Activated CD4-positive, alpha-beta T cell treated with anti-CD3 and anti-CD28 coated beads, Interleukin-10, Interleukin-2, amounts not matched to agents 100 ng/mL and 50 ng/mL, durations not matched to agents 16 hours and 8 hours (primary cell): ENCODE measurements around the gene LRRN4CL.
"Not testable (repeated sequence)": the region's sequence is repeated elsewhere in the genome, so short reads cannot be mapped to it uniquely, and the experiment has no call there.

Experiments used
- DNase-seq: peaks from one replicate; pipeline ENCODE4 v3.0.0-alpha.2; 2020

Gene LRRN4CL

DNA sequence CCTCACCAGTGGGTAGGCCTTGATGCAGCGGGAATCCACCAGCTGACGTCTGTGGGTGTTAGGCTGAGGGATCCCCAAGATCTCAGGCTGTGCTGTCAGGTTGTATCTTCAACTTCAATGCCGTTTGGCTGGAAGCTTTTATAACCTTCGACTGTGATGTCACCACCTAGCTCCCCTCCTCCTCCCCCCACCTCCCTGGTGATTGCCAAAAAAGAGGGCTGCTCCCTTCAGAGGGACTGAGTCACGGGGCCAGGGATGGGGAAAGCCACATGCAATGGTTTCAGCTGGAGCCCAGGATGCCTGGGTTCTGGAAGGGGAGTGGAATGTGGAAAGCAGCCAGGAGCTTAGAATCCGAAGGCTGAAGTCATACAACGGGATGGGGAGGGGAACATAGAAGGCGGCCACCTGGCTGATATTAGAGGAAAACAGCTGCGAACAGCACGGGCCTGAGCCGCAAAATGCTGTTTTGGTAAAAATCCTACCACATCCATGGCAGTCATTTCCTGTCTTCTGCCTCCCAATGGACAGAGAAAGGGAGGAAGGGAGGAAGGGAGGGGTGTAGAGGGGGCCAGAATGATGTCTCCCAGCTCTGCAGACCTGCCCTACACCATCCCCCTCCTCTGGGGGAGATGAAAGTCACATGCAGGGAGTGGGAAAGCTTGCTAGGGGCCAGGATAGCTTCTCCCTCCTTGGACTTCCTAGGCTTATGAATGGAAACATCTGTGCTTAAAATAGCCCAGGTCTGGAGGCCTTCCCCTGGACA, at the start of gene LRRN4CL:
Gene LRRN4CL (minus strand): TSS at position 110 of the 763 bp plus-strand sequence. CDS start 1,022 bp downstream, outside the sequence.
- DNase-seq: no peak

DNA sequence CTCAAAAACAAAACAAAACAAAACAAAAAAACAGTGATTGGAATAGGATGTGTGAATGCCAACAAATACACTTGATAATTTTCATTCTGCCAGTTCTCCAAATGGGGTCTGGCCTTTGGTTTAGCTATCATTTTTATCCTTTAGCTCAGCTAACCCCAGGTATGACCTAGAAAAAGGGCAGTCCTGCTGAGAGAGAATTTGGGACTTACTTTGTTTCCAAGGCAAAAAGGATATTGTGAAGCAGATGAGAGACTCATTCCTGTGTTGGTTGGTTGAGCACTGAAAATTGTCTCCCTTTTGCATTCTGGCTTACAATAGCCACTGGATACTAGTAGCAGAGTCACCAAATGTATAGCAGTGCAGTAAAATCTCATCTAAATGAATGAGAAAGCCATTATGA, 47.9 kb upstream of the LRRN4CL start:
- DNase-seq: no peak

DNA sequence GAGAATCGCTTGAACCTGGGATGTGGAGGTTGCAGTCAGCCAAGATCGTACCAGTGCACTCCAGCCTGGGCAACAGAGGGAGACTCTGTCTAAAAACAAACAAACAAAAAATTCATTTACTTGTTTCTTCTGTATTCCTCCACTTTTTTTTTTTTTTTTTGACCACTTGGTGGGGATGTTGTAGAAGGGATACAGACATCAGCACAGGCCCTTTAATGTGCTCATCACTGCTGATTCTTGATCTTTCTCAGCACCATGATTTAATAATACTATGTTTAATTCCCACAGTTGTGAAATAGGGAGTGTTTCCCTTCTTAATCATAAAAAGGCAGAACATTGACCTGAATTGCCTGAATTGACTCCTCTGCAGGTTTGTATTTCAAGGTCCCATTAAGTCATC, 43.5 kb upstream of the LRRN4CL start:
- DNase-seq: no peak

DNA sequence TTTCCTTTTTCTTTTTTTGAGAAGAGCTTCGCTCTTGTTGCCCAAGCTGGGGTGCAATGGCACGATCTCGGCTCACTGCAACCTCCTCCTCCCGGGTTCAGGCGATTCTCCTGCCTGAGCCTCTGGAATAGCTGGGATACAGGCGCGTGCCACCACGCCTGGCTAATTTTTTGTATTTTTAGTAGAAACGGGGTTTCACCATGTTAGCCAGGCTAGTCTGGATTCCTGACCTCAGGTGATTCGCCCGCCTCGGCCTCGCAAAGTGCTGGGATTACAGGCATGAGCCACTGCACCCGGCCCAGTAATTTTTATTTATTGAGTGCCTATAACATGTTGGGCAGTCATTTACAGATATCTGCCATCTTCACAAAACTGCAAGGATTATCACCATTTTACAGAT, 40.7 kb upstream of the LRRN4CL start:
- not testable (repeated sequence) for DNase-seq

DNA sequence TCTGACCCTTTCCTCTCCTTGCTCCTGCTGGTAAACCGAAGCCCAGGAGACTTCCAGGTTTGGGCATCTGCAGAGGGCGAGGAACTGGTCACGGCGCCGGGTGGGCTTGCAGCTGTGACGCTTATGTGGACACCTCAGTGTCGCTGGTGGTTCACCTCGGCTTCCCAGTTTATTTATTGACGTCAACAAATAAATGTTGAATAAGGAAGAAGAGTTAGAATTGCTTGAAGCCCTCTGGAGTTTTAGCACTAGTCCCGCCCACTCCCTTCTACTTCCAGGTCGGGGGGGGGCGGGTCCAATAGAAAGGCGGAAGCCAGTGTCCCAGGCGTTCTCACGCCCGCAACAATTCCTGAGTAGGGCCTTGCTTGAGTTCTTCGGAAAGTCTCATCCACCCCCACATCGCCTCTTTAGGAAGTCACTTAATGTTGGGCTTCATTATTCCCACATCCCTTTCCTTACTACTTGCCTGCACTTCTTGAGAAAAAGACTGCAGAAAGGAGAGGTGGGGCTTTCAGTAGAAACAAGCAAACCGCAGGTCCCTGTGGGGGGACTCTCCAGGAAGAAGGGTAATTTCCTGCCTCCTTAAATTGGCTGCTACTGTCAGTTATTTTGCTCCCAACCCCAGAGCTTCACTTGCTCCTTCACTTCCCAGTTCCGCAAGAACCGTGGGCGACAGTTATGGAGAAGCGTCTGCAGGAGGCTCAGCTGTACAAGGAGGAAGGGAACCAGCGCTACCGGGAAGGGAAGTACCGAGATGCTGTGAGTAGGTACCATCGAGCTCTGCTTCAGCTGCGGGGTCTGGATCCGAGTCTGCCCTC, 39.0 kb upstream of the LRRN4CL start, which contains the start of gene TTC9C:
Gene TTC9C (plus strand): TSS at position 316 of the 818 bp plus-strand sequence. CDS start 363 bp downstream, at position 679.
- peak; percentile 87 for DNase-seq

DNA sequence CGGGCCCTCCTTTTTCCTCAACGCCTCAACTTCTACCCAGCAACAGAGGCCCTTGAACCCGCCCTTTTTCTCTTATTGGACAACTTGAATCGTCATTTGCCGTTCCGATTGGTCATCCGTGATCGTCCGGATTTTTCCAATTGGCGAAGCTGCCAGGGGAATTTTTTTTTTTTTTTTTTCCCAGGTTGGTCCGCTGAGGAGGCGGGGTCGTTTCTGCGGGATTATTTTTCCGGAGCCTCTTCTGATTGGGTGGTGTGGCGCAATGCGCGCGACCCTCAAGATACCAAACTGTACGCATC, 38.5 kb upstream of the LRRN4CL start:
- peak; percentile 96 for DNase-seq

DNA sequence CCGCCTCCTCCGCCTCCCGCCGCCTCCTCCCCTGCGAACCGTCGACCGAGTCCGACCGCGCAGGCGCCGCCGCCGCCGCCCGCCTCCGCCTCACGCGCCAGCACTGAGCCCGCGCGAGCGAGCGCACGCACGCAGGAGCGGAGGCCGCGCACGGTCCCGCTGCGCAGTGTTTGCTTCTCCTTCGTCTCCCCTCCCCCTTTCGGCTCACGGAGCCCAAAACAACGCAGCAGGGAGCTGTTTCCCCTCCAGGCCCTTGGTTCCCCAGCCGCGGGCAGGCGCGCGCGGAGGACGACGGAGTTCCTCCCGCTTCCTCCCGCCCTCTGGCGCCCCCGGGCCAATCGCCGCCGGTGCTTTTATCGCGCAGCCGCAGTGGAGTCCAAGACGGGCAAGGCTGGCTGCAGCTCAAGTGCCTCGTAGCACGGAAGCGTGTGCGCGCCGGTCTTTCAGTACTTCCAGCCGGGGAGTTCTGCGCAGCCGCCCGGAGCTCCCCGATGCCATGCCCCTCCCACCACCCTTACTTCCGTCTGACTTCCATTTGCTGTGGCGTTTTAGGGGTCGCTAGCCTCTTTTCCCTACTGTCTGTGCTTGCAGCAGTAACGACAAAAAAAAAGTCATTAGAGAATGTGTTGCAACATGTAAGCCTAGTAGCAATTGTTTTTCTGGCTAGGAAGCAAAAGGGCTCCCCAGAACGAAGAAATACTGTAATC, 38.0 kb upstream of the LRRN4CL start, which contains the start of gene HNRNPUL2:
Gene HNRNPUL2 (minus strand): TSS at position 293 of the 707 bp plus-strand sequence. CDS start 301 bp downstream, outside the sequence.
- DNase-seq: peak; percentile 100

DNA sequence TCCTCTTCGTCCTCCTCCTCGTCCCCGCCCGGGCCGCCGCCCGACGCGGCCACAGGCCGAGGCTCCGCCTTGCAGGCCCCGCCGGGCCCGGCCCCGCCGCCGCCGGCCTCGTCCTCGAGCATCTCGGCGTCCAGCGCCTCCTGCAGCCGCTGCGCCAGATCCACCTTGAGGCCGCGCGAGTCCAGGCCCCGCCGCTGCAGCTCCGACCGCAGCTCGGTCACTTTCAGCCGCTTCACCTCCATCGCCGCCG, 37.5 kb upstream of the LRRN4CL start:
- no peak for DNase-seq

DNA sequence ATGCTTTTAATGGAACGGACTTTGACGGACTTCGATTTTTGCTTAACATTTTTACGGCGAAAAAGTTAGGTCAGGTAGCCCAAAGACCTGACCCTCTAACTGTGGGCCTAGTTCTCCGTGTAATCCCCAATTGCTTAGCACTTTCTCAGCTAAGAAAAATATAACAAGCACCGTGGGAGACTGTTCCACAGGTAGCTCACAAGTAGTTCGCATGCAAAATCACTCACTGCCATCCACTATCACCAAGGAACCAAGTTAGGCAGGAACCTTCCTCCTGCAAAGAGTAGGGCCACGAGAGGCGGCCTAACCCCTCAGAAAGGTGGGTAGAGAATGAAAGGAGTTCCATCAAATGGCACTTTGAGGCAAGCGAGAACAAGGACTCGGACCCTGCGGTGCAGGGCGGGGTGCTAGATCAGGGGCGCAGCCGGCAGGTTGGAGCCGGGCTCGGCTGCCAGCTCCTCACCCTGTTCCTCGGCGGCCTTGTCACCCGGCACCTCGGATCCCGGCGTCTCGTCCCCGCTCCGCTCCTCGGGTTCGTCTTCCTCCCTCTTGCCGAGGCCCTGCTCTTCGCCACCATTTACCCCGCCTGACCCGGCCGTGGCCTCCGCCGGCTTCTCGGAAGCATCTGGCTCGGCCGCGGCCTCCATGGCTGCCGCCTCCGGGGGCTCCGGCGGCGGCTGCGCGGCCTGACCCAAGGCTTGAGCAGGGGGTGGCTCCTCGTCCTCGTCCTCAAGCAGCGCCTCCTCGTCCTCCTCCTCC, 37.0 kb upstream of the LRRN4CL start:
- DNase-seq: no peak

DNA sequence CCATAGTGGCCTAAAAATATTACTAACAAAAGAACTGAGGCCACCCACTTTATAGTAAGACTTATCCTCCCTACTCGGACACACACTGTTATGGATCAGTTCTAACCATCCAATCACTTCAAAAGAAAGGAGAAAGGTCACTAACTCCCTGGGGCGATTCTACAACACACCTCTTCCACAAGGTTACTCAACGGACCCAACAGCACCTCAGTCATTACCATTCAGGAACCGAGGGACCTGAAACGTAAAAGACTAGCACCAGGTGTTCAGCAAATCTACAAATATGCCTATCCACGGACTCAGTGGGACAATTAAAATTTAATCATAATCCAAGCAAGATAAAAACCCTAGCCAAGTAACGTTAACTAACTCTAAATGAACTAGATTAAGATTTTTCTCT, 36.3 kb upstream of the LRRN4CL start:
- DNase-seq: no peak

DNA sequence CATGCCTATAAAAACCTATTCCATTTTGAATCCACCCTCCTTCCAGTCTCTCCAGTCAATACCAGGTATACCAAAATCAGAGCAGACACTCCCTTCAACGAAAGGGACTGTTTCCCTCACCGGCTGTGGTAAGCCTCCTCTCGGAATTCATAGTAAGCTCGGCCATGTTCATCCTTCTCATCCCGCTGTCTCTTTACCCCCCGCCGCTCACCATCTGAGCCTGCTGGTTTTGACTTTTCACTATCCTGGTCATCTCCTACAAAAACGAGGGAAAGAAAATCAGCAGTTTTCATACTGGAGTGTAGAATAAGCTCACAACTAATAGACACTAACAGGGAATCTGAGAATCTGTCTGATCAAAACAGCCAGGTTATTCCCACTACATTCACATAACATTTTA, 34.8 kb upstream of the LRRN4CL start:
- no peak for DNase-seq

DNA sequence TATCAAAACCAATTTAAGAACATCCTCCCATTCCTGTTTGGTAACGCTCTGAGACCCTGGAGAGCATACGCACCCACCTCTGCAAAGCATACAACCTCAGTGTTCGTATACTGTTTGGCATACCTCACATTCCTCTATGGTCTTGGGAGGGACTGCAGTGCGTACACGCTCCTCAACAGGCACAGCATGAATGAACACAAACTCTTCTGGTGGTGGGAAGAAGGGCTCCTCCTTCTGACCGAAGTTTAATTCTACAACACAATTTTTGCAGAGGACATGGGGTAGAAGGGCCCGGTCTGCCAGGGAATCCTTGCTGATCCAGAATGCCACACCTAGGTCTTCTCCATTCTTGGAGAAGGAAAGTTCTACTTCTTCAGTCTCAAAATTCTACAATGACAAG, 32.7 kb upstream of the LRRN4CL start:
- DNase-seq: no peak

DNA sequence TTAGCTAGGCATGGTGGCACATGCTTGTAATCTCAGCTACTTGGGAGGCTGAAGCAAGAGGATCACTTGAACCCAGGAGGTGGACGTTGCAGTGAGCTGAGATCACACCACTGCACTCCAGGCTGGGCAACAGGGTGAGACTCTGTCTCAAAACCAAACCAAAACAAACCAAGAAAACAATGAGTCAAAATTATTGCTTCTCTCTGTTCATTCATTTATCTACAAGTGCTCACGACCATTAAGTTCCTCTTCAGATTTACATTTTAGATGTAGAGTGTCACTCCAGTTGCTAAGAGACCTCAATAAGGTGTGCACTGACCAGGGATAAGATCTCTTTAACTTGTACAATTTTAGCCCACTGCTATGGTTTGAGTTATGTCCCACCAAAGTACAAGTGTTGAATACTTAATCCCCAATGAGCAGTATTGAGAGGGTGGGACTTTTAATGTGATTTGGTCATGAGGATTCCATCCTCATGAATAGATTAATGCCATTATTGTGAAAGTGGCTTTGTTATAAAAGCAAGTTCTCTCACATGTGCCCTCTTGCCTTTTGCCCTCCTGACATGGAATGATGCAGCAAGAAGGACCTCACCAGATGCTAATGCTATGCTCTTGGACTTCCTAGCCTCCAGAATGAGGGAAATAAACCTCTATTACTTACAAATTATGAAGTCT, 30.1 kb upstream of the LRRN4CL start:
- DNase-seq: peak; percentile 40

DNA sequence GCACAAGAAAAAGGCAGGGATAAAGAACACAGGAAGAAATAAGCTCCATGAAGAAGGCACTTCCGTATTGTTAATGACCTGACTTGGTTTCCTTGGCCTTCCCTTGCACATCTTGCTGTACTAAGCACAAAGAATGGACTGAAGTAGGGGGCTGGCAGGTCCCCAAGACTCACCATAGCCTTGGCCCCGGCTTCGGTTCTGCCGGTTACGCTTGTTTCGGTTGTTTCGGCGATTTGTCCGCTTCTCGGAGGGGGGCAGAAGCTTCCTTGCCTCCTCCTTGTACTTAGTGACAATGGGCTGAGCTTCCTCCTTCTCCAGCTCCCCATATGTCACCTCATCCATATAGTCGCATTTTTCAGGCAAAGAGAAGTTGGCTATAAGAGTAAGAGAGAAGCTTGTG, 27.5 kb upstream of the LRRN4CL start:
- no peak for DNase-seq

DNA sequence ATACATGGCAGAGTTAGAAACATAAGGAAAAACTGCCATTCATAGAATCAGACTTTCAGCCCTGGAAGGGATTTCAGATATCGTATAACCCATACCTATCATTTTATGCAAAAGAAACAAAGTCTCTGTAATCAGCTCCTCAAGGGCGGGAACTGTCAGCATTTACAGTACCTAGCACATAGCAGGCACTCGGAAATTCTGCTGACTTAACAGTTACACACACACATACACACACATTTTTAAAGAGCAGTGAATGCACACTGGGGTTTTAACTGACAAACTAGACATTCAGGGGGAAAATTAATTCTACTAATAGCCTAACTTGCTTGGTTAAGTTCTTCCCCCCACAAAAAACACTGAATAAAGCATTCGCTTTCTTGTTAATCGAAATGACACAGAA, 26.9 kb upstream of the LRRN4CL start:
- DNase-seq: no peak

DNA sequence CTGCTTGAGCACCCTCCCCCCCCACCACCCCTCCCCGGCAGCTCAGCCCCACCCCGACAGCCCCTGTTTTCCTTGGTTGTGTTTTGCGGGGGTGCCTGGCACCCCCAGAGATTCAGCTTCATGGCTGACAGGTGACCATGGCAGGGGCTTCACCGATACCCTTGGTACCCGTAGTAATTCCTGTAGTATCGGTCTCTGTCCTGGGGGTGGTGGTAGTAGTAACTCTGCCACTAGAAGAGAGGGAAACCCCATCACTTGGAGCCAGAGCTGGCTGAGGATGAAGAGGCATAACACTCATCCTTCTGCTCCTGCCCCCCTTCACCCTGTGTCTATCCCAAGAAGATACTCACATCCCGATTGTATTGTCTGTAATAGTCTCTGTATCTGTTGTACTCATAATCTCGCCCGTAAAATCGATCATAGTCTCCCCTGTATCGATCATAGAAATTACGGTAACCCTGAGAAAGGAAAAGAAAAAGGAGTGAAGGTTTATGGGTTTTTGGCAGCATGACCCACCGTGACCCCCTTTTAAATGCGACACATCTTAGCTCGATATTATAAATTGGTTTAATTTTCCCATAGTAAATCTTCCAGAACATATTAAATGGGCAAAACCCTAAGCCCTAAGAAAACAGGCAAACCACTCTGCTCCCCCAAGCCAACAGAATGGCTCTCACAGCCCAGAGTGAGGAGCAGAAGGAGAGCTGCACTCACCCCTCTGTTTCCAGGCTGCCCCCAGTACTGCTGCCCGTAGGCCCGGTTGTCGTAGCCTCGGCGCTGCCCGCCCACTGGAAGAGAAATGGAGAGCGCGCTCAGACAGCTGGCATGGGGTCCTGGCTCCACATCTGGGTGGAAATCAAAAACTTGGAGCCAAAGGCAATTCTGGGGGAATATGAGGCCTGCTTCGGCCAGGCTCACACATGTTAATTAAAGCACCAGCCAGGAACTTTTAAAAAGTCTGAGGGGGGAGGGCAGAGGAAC, 26.1 kb upstream of the LRRN4CL start:
- DNase-seq: no peak

DNA sequence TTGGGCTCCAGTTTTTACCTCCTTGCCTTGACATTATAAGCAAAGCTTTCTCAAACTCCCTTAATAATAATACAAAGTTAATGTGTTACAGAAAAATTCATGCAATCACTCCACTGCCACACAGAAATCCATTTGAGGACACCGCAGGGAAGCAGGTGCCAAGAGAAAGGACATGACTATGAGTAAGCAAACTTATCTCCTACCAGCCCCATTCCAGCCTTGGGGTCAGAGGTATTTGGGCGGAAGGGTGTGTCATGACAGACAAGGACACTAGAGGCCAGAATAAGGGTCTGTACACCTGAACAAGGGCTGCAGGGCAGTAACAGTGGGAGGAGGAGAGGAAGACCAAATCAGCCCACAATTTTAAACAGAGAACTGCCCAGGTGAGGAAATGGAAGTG, 24.0 kb upstream of the LRRN4CL start:
- DNase-seq: no peak

DNA sequence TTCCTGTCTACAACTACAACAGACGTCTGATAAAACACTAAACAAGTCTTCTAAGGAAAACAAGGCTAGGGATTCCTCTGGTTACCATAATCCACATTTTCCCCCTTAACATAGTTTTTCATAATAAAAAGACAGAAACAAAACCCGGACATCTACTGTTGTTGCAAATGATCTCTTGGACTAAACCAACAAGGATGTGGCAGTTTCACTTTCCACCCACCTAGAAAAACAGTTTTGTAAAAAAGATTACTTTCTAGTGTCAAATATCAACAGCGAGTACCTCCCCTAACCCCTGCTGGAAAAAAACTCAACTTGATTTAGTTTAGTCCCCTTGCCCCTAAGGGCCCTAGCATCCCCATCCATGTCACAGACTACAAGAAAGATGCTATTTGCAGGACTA, 23.5 kb upstream of the LRRN4CL start:
- DNase-seq: no peak

DNA sequence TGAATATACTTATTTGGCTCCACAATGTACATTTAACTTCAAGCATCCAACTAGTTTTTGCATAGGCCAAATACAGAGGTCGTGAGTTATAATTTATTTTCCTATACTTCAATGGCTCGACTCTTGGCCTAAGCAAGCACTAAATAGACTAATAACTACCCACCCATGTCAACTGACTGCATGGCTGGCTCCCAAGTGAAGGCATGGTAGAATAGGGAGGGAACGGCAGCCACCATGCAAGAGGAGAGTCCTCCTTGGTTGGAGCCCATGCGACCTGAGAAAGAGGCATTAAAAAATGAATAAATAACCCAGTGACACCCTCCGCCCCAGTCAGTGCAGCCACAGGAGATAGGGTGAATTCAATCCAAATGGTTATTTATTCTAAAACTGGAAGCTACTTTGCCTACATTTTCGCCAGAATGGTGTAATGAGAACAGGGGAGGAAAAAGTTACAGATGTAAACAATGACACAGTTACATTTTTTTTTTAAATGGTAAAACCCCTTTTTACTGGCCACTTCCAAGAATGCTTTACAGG, 23.0 kb upstream of the LRRN4CL start:
- DNase-seq: no peak

DNA sequence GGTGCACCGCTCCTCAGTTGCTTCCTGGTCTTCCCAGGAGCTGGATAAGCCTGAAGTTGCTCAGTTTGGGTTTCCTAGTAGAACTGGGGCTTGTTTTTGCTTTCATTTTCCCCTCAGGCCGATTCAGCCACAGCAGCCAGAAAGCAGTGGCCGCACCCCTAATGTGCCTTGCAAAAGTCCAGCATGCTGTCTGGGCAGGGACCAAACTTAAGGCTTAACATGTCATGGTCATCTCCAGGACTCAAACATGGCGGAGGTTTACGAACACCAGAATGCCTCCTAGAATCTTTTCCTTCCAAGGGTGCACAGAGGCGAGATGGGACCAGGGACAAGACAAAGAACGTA, 20.6 kb upstream of the LRRN4CL start:
- no peak for DNase-seq
